ENCODE data around the gene SBK2.

Gene SBK2

GRCh38 chr19:55485439-55486011 lies 51.4 kb downstream of the SBK2 start:
- no peak for DNase-seq

- DNase-seq = peak; percentile 64
Measured at GRCh38 chr19:55484593-55485438, 52.1 kb downstream of the SBK2 start, which contains the start of gene NAT14. Gene NAT14, plus strand, starts transcription at chr19:55485188. Its CDS starts 521 bp downstream, at chr19:55485709.

GRCh38 chr19:55483706-55484592 lies 53.0 kb downstream of the SBK2 start:
- no peak for DNase-seq

GRCh38 chr19:55482967-55483705 lies 53.8 kb downstream of the SBK2 start:
- no peak for DNase-seq

- no peak for DNase-seq
Measured at GRCh38 chr19:55482156-55482961, 54.6 kb downstream of the SBK2 start.

GRCh38 chr19:55481794-55482155 lies 55.2 kb downstream of the SBK2 start:
- no peak for DNase-seq

GRCh38 chr19:55481148-55481793 lies 55.7 kb downstream of the SBK2 start:
- DNase-seq = no peak

GRCh38 chr19:55479451-55480230 lies 57.3 kb downstream of the SBK2 start:
- no peak for DNase-seq

- no peak for DNase-seq
Measured at GRCh38 chr19:55479045-55479444, 57.9 kb downstream of the SBK2 start.

Data from stimulated activated CD4-positive, alpha-beta T cell treated with anti-CD3 and anti-CD28 coated beads, Interleukin-4, amount 100 ng/mL, for 1 hour (primary cell).